Kidney (tissue), 14 donors: ENCODE data around the gene DCAF11. TPM values are rescaled to one million over a fixed set of nuclear protein-coding genes. Genes with fewer than 3 reads are reported as not detected.

Experiments used
- DNase-seq, 5 donors: peaks; one replicate each; pipeline ENCODE4 v3.0.0-alpha.2; 2013 to 2020
- FAIRE-seq: peaks from 2 replicates; lab custom pipeline; 2012; peaks lifted over from hg19 to GRCh38; lab: Jason Lieb, UNC
- H3K27ac ChIP-seq, 2 donors: one replicate each; pipeline ENCODE4 v1.7.0; 2013; ENCODE audit warnings: low read depth in 2 of 2, low read length in 2 of 2, inconsistent platforms in 1 of 2
- H3K27me3 ChIP-seq: one replicate; pipeline ENCODE4 v1.7.1; 2013; ENCODE audit warnings: low read length, inconsistent platforms; ENCODE audit not compliant: control insufficient read depth, insufficient read depth
- H3K36me3 ChIP-seq, 3 donors: one replicate each; pipeline versions ENCODE4 v1.7.0 to v1.7.1; 2013; ENCODE audit warnings: low read length in 3 of 3, control low read depth in 1 of 3, inconsistent platforms in 1 of 3; ENCODE audit not compliant: insufficient read depth in 3 of 3, control insufficient read depth in 2 of 3
- H3K4me1 ChIP-seq, 3 donors: one replicate each; pipeline versions ENCODE4 v1.7.0 to v1.7.1; 2013; ENCODE audit warnings: low read length in 3 of 3, inconsistent platforms in 1 of 3, low read depth in 1 of 3; ENCODE audit not compliant: control insufficient read depth in 2 of 3, insufficient read depth in 2 of 3
- H3K4me3 ChIP-seq, 3 donors: one replicate each; pipeline versions ENCODE4 v1.7.0 to v1.8.1; 2013; ENCODE audit warnings: low read length in 3 of 3, control low read depth in 1 of 3, inconsistent platforms in 1 of 3
- H3K9ac ChIP-seq, 3 donors: one replicate each; pipeline versions ENCODE4 v1.7.0 to v1.7.1; 2013; ENCODE audit warnings: low read length in 3 of 3, control low read depth in 1 of 3, inconsistent platforms in 1 of 3
- H3K9me3 ChIP-seq, 3 donors: one replicate each; pipeline versions ENCODE4 v1.7.0 to v1.7.1; 2013; ENCODE audit warnings: low read length in 3 of 3, control low read depth in 1 of 3, inconsistent platforms in 1 of 3; ENCODE audit not compliant: control insufficient read depth in 2 of 3, insufficient read depth in 1 of 3
- CTCF ChIP-seq: IDR thresholded peaks from 3 replicates; pipeline ENCODE4 v1.5.1; 2012; ENCODE audit warnings: mild to moderate bottlenecking, moderate library complexity, borderline replicate concordance; ENCODE audit not compliant: insufficient read depth; ENCODE audit errors: extremely low read depth
- intact Hi-C: fragments of 100-400 bp; cut with DNase I; formaldehyde crosslinking; loops from one replicate; pipeline ENCODE4 v1.11.1; 2022
- polyA plus RNA-seq: library from polyadenylated mRNA; stranded (reverse); fragments of 350-450 nt; fragmentation: Illumina TruSeq; extraction: RNeasy Lipid Tissue Mini Kit (QIAGEN cat#74804); gene quantifications from one replicate; pipeline ENCODE4 v1.2.3, GENCODE V29; 2014; ENCODE audit warnings: low read depth, low replicate concordance; ENCODE audit not compliant: insufficient read depth
- total RNA-seq: library from RNA; stranded (reverse); fragmentation: NEBNext Ultra II Directional; extraction: Animal tissue kit (Norgen Biotek cat#: 25700); gene quantifications from one replicate; pipeline ENCODE4 v1.2.1, GENCODE V29; 2021
- donor health status: control.
- donor health status: control.
- donor health status: control.
- donor health status: control.
- donor health status: control.
- donor health status: DM: yes; HTN: yes; CAD: no.
- donor health status: Normal renal cell carcinoma (clear cell type).

DCAF11 gene
- total and polyA plus RNA-seq, 2 donors from 2014 or later: 69.4 to 81.1 TPM

DNA sequence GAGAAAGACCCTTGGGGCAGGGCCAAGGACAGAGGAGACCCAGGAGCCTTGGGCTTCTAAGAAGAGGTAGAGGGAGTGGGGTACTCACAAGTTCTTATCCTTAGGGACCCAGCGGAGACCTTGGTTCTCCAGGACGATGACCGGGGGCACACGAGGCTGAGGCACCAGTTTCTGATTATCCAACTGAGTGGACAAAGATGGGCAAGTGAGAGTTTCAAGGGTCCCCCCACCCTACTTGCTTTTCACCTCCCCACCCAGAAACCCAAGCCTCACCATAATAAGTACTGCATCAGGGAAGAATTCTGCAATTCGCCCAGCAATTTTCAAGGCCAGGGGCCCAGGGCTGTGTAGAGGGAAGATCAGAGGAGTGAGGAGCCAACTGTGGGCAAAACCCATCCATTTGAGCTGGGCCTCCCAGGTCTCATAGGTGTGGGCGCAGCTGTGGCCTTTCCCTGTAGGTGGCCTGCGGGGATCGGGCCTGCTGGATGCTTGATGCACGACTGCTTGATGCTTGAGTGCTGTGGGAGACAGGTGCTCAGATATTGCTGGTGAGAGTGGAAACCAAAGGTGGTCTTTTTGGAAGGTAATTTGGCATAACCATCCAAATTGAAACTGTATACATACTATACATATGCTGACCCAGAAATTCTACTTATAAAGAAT is 24.8 kb downstream of the DCAF11 start:
- H3K27ac ChIP-seq: no peak overlapping the region
- H3K9ac ChIP-seq: no peak overlapping the region
- H3K4me3 ChIP-seq: no peak overlapping the region
- H3K27me3 ChIP-seq: no peaks in the 10 kb centered on the region
- intact Hi-C loops: no loop called here
- no peak for DNase-seq
- H3K36me3 ChIP-seq: peaks cover 0 to 23% (median 14%) of the 10 kb centered on the region in 3 donors
- no peaks in the 10 kb centered on the region for H3K9me3 ChIP-seq
- peaks cover 0 to 38% (median 15%) of the 10 kb centered on the region in 3 donors for H3K4me1 ChIP-seq
- FAIRE-seq: no peak
- no peak for TF ChIP-seq CTCF

- Histone ChIP-seq H3K9me3 (no peaks in the 10 kb centered on the region), H3K36me3 (peaks cover 0 to 23% (median 14%) of the 10 kb centered on the region in 3 donors), H3K4me1 (peaks cover 2 to 47% (median 21%) of the 10 kb centered on the region in 3 donors), H3K9ac (peak within 1 kb of the TSS; percentile 82 to 96 (median 85)), H3K27me3 (no peaks in the 10 kb centered on the region), H3K4me3 (peak within 1 kb of the TSS; percentile 92 to 97 (median 92)), H3K27ac (peak within 1 kb of the TSS; percentile 95)
- DNase-seq: peak; percentile 100
- TF ChIP-seq CTCF: peak; percentile 37
- intact Hi-C loops: no loop called here
- peak; percentile 76 for FAIRE-seq
Observed at GRCh38 chr14:24141097-24141880, 26.7 kb downstream of the DCAF11 start, which contains the start of gene EMC9. TSS of gene EMC9 (minus strand) at chr14:24141591. CDS start at chr14:24141304, 287 bp downstream.

DNA sequence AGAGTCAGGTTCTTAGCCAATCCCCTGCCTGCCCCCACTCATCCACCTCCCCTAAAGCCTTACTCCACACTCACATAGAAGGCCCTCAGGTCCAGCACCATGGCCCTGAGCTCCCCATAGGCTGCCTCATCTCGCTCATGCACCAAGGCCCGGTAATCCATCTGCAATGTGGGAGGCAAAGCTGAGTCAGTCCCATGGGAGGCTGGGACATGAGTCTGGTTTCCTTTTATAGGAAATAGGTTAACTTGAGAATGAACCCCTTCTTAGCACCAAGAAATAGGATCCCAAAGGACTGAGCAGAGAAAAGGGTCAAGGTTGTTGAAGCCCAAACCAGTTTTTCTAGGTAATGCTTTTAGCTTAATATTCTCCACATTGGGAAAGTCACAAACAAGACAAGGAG is 28.9 kb downstream of the DCAF11 start:
- H3K27me3 ChIP-seq: no peaks in the 10 kb centered on the region
- no peak for TF ChIP-seq CTCF
- intact Hi-C loops: no loop called here
- H3K4me1 ChIP-seq: peaks cover 2 to 36% (median 11%) of the 10 kb centered on the region in 3 donors
- FAIRE-seq (no peak), DNase-seq (no peak)
- H3K9me3 ChIP-seq: no peaks in the 10 kb centered on the region
- no peak overlapping the region for H3K9ac ChIP-seq
- no peak overlapping the region for H3K27ac ChIP-seq
- no peak overlapping the region for H3K4me3 ChIP-seq
- H3K36me3 ChIP-seq: peaks cover 0 to 9% (median 5%) of the 10 kb centered on the region in 3 donors
